Neural crest cell (in vitro differentiated cells): Measurements from ENCODE around the gene RAD23B. TPM values are rescaled to one million over a fixed set of nuclear protein-coding genes. Genes with fewer than 3 reads are reported as not detected.
A peak's percentile ranks its signal among the peaks of the same experiment; 100 is the strongest.

Experiments
- DNase-seq: peaks from one replicate; pipeline ENCODE4 v3.0.0; 2021; ENCODE audit warnings: low read depth, mixed read lengths, low spot score
- H3K27ac Mint-ChIP-seq: one replicate; pipeline ENCODE4 v1.8.0; 2021; ENCODE audit warnings: mild to moderate bottlenecking, mixed read lengths; ENCODE audit not compliant: unreplicated experiment
- H3K27me3 Mint-ChIP-seq: 2 replicates; pipeline ENCODE4 v1.8.0; 2021; ENCODE audit warnings: low read depth, mild to moderate bottlenecking, mixed read lengths
- H3K36me3 Mint-ChIP-seq: 2 replicates; pipeline ENCODE4 v1.8.0; 2021; ENCODE audit warnings: low read depth, mild to moderate bottlenecking, mixed read lengths
- H3K4me1 Mint-ChIP-seq: 2 replicates; pipeline ENCODE4 v1.8.0; 2021; ENCODE audit warnings: mixed read lengths
- H3K4me3 Mint-ChIP-seq: one replicate; pipeline ENCODE4 v1.8.0; 2021; ENCODE audit warnings: mild to moderate bottlenecking, mixed read lengths
- H3K9me3 Mint-ChIP-seq: 2 replicates; pipeline ENCODE4 v1.8.0; 2021; ENCODE audit warnings: mixed read lengths
- total RNA-seq: library from RNA; stranded (reverse); gene quantifications from 2 replicates; pipeline ENCODE4 v1.2.1, GENCODE V29; 2021
- TF ChIP-seq, protein P1 (sequence below): fragments of 200-600 bp; sonication (generic); conservative IDR thresholded peaks from 2 replicates; pipeline ENCODE4 v1.5.0; 2021; ENCODE audit warnings: antibody characterized with exemption, mild to moderate bottlenecking

RAD23B gene
- total RNA-seq, 1 donor from 2014 or later = 141 TPM

- Mint-ChIP-seq H3K4me1 (peaks cover 2% of the 10 kb centered on the region), H3K36me3 (no peaks in the 10 kb centered on the region), H3K9me3 (no peaks in the 10 kb centered on the region), H3K27me3 (peaks cover 11% of the 10 kb centered on the region), H3K27ac (no peak overlapping the region), H3K4me3 (no peak overlapping the region)
- DNase-seq = no peak
- TF ChIP-seq, protein P1, sequence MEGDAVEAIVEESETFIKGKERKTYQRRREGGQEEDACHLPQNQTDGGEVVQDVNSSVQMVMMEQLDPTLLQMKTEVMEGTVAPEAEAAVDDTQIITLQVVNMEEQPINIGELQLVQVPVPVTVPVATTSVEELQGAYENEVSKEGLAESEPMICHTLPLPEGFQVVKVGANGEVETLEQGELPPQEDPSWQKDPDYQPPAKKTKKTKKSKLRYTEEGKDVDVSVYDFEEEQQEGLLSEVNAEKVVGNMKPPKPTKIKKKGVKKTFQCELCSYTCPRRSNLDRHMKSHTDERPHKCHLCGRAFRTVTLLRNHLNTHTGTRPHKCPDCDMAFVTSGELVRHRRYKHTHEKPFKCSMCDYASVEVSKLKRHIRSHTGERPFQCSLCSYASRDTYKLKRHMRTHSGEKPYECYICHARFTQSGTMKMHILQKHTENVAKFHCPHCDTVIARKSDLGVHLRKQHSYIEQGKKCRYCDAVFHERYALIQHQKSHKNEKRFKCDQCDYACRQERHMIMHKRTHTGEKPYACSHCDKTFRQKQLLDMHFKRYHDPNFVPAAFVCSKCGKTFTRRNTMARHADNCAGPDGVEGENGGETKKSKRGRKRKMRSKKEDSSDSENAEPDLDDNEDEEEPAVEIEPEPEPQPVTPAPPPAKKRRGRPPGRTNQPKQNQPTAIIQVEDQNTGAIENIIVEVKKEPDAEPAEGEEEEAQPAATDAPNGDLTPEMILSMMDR = no peak
Measured at GRCh38 chr9:107276966-107277710, 5.9 kb upstream of the RAD23B start.

DNA sequence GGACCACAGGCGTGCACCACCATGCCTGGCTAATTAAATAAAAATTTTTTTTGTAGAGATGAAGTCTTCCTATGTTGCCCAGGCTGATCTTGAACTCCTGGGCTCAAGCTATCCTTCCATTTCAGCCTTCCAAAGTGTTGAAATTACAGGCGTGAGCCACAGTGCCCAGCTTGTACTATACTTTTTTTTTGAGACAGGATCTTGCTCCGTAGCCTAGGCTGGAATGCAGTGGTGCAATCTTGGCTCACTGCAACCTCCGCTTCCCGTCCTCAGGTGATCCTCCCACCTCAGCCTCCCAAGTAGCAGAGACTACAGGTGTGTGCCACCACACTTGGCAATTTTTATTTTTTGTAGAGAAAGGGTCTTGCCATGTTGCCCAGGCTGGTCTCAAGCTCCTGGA is 5.3 kb upstream of the RAD23B start:
- Mint-ChIP-seq H3K4me1 (peaks cover 8% of the 10 kb centered on the region), H3K36me3 (no peaks in the 10 kb centered on the region), H3K9me3 (no peaks in the 10 kb centered on the region), H3K4me3 (no peak overlapping the region), H3K27me3 (peaks cover 11% of the 10 kb centered on the region), H3K27ac (no peak overlapping the region)
- TF ChIP-seq, protein P1 = no peak
- DNase-seq = no peak

GRCh38 chr9:107279086-107279485 is 4.0 kb upstream of the RAD23B start:
- no peak for DNase-seq
- Mint-ChIP-seq H3K27me3 (peaks cover 8% of the 10 kb centered on the region), H3K4me1 (peaks cover 9% of the 10 kb centered on the region), H3K27ac (no peak overlapping the region), H3K4me3 (no peak overlapping the region), H3K9me3 (no peaks in the 10 kb centered on the region), H3K36me3 (no peaks in the 10 kb centered on the region)
- TF ChIP-seq, protein P1 = no peak

- no peak overlapping the region for H3K27ac Mint-ChIP-seq
- H3K36me3 Mint-ChIP-seq = no peaks in the 10 kb centered on the region
- peak overlapping the region; percentile 72 for H3K4me3 Mint-ChIP-seq
- TF ChIP-seq, protein P1 = no peak
- H3K4me1 Mint-ChIP-seq = peaks cover 20% of the 10 kb centered on the region
- peaks cover under 1% of the 10 kb centered on the region for H3K27me3 Mint-ChIP-seq
- no peak for DNase-seq
- no peaks in the 10 kb centered on the region for H3K9me3 Mint-ChIP-seq
Measured at GRCh38 chr9:107280543-107280942, 2.5 kb upstream of the RAD23B start.

- DNase-seq = no peak
- Mint-ChIP-seq H3K4me1 (peaks cover 26% of the 10 kb centered on the region), H3K27ac (no peak overlapping the region), H3K27me3 (no peaks in the 10 kb centered on the region), H3K36me3 (peaks cover 2% of the 10 kb centered on the region), H3K4me3 (peak overlapping the region; percentile 72), H3K9me3 (no peaks in the 10 kb centered on the region)
- TF ChIP-seq, protein P1 = no peak
Measured at GRCh38 chr9:107281184-107281583, 1.9 kb upstream of the RAD23B start.
